ENCODE data around the gene ITGA1. TPM values are rescaled to one million over a fixed set of nuclear protein-coding genes. Genes with fewer than 3 reads are reported as not detected.

Gene ITGA1
- total and polyA plus RNA-seq, 2 of the 8 experiments (the other 6 are each of a cell fraction or from before 2014, with no cell fraction given) = 2.3 to 9.0 TPM

DNA sequence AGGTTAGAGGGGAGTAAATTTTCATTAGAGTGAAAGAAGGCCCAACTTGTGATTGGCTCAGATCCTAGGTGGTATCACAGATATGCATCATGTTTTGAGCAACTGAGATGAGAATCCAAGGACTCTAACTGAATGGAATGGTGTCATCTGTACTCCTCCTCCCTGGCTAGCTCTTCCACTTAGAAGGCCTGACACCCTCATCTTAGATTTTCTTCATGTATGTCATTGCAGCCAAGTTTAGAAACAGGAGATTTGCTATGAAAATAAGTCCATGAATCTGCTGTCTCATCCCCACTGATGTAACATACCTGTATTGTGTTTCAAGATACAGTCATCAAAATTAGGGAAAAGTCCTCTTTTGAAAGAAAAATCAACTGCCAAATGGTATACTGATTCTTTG is 54.4 kb downstream of the ITGA1 start:
- Histone ChIP-seq H3K14ac (ENCODE audit: insufficient read length) (no peak overlapping the region), H3K4me2 (ENCODE audit: insufficient read depth in 1 of 2, low read depth in 2 of 2, low read length in 2 of 2) (no peak overlapping the region), H3K79me1 (ENCODE audit: low read depth, low read length) (no peaks in the 10 kb centered on the region), H3K18ac (ENCODE audit: extremely low read depth, low read length) (no peak overlapping the region), H3K4me3 (ENCODE audit: extremely low read depth in 1 of 4, insufficient read depth in 2 of 4, low read depth in 3 of 4, low read length in 4 of 4) (no peak overlapping the region), H3K23ac (ENCODE audit: insufficient read length) (no peak overlapping the region), H3K27me3 (replicated peaks in 1 of 4; ENCODE audit: control insufficient read depth in 3 of 4, extremely low read depth in 1 of 4, insufficient read depth in 3 of 4, low read length in 3 of 4) (no peaks in the 10 kb centered on the region), H3K4ac (replicated peaks; ENCODE audit: insufficient read length, low read depth, low read length) (no peak overlapping the region), H3K23me2 (ENCODE audit: low read depth, low read length) (no peaks in the 10 kb centered on the region), H2BK15ac (ENCODE audit: low read length) (no peak overlapping the region), H4K5ac (ENCODE audit: insufficient read length, low read depth, low read length) (no peak overlapping the region), H2BK12ac (ENCODE audit: low read depth, low read length) (no peak overlapping the region), H3K4me1 (replicated peaks in 1 of 4; ENCODE audit: control insufficient read depth in 3 of 4, insufficient read depth in 4 of 4, low read length in 3 of 4) (no peaks in the 10 kb centered on the region), H3K56ac (replicated peaks; ENCODE audit: insufficient read length, low read depth, low read length) (no peak overlapping the region), H2AFZ (ENCODE audit: low read length) (no peak overlapping the region), H4K20me1 (replicated peaks in 1 of 2; ENCODE audit: control insufficient read depth in 1 of 2, insufficient read depth in 2 of 2, low read length in 2 of 2) (no peaks in the 10 kb centered on the region), H3K9ac (replicated peaks in 1 of 4; ENCODE audit: extremely low read depth in 1 of 4, low read depth in 3 of 4, low read length in 3 of 4) (no peak overlapping the region), H2BK120ac (replicated peaks; ENCODE audit: low read depth, low read length) (no peak overlapping the region), H4K91ac (replicated peaks; ENCODE audit: insufficient read length, low read length) (no peak overlapping the region), H4K8ac (ENCODE audit: extremely low read depth, insufficient read depth, low read length) (no peak overlapping the region), H3K36me3 (ENCODE audit: control insufficient read depth in 2 of 4, insufficient read depth in 4 of 4, low read length in 3 of 4) (no peaks in the 10 kb centered on the region), H3K9me3 (ENCODE audit: insufficient read depth in 2 of 2, low read depth in 1 of 2, low read length in 1 of 2) (no peaks in the 10 kb centered on the region), H2AK5ac (ENCODE audit: low read depth, low read length) (no peak overlapping the region), H3K27ac (ENCODE audit: low read depth, low read length) (no peak overlapping the region), H2BK5ac (ENCODE audit: low read depth, low read length) (no peak overlapping the region), H2BK20ac (ENCODE audit: low read length) (no peak overlapping the region), H3K79me2 (ENCODE audit: control insufficient read depth in 1 of 2, insufficient read depth in 2 of 2, low read length in 2 of 2) (no peaks in the 10 kb centered on the region)
- POLR2A ChIA-PET (ENCODE audit: partially characterized antibody) = no interaction called here
- CTCF ChIA-PET (ENCODE audit: partially characterized antibody) = interaction anchor here (0.7 to 1.2 kb wide), 2 partner anchors 10 to 203 kb away, joined by 3 to 5 read pairs; no protein-coding TSS in a partner anchor
- no peak for FAIRE-seq
- TF ChIP-seq MAFK (IDR thresholded peaks at IDR 0.05; ENCODE audit: low read depth, low read length) (no peak), SIX5 (IDR thresholded peaks at IDR 0.05; ENCODE audit: low read depth, low read length) (no peak), SIN3A (conservative IDR thresholded peaks at IDR 0.05 in 1 of 2, IDR thresholded peaks at IDR 0.05 in 1 of 2; ENCODE audit: low read depth in 1 of 2, low read length in 2 of 2) (no peak), TAF7 (optimal IDR thresholded peaks at IDR 0.05; ENCODE audit: borderline replicate concordance, low read depth, low read length) (no peak), USF2 (IDR thresholded peaks at IDR 0.05; ENCODE audit: low read length) (no peak), NANOG (IDR thresholded peaks at IDR 0.05; ENCODE audit: insufficient read depth, low read depth, low read length, poor library complexity, severe bottlenecking) (no peak), CEBPB (IDR thresholded peaks at IDR 0.05; ENCODE audit: low read depth, low read length) (no peak), BCL11A (IDR thresholded peaks at IDR 0.05; ENCODE audit: low read depth in 2 of 2, low read length in 2 of 2) (no peak)
- TF ChIP-seq, protein P1, sequence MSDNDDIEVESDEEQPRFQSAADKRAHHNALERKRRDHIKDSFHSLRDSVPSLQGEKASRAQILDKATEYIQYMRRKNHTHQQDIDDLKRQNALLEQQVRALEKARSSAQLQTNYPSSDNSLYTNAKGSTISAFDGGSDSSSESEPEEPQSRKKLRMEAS (IDR thresholded peaks at IDR 0.05) = no peak
- DNase-seq (ENCODE audit: low read depth in 1 of 2, low spot score in 2 of 2) = no peak
